ENCODE data around the gene DES. TPM values are rescaled to one million over a fixed set of nuclear protein-coding genes. Genes with fewer than 3 reads are reported as not detected.

Gene DES
- 1 to 10 TPM in 2 of 5 donors, under 1 TPM in 1, not detected in 2; 0.98 to 1.3 (median 1.3) TPM for total RNA-seq
- total RNA-seq (2013): 4.3 TPM
- total RNA-seq: 0 to 0.40 (median 0) reads per million in 29 experiments

GRCh38 chr2:219418155-219419011 is at the start of gene DES:
Gene DES (plus strand): TSS chr2:219418377. CDS start chr2:219418463, 86 bp downstream.
- peak within 1 kb of the TSS in 2 of 3 donors; percentile 17 to 21 for H3K4me3 Mint-ChIP-seq
- Histone ChIP-seq H3K27ac (ENCODE audit: low read length) (no peak within 1 kb of the TSS), H3K4me1 (ENCODE audit: control insufficient read depth in 1 of 2, extremely low read depth in 1 of 2, insufficient read depth in 2 of 2, low read length in 2 of 2) (peaks cover 2 to 5% of the 10 kb centered on the region in 2 experiments), H3K4me3 (ENCODE audit: control insufficient read depth in 1 of 2, extremely low read depth in 1 of 2, low read length in 1 of 2) (no peak within 1 kb of the TSS), H3K9me3 (no peaks in the 10 kb centered on the region), H3K27me3 (replicated peaks in 1 of 2; ENCODE audit: control insufficient read depth in 2 of 2, extremely low read depth in 1 of 2, insufficient read depth in 2 of 2, low read length in 1 of 2) (peaks cover 11 to 56% of the 10 kb centered on the region in 2 experiments), H3K36me3 (ENCODE audit: control insufficient read depth in 2 of 2, extremely low read depth in 1 of 2, insufficient read depth in 1 of 2, low read length in 1 of 2) (no peaks in the 10 kb centered on the region)
- H3K27ac Mint-ChIP-seq: no peak within 1 kb of the TSS
- H3K36me3 Mint-ChIP-seq: no peaks in the 10 kb centered on the region
- ATAC-seq (replicated peaks in 1 of 4) (peak in 1 of 4 experiments; percentile 12), DNase-seq (no peak)
- CTCF ChIA-PET: interaction anchor here in 1 of 2 donors (0.6 to 1.2 kb wide), 2 partner anchors 13 to 451 kb away, joined by 3 to 5 read pairs; no protein-coding TSS in a partner anchor
- WGBS (ENCODE audit: insufficient coverage): 20% methylated on average over 98 of the region's 98 CpGs
- peaks cover 0 to 5% (median 4%) of the 10 kb centered on the region in 3 donors for H3K4me1 Mint-ChIP-seq
- POLR2A ChIA-PET: no interaction called here
- H3K27me3 Mint-ChIP-seq: peaks cover 36 to 45% of the 10 kb centered on the region in 2 donors
- H3K9me3 Mint-ChIP-seq: no peaks in the 10 kb centered on the region

GRCh38 chr2:219368690-219369191 is 49.4 kb upstream of the DES start:
- H3K27me3 Mint-ChIP-seq: no peaks in the 10 kb centered on the region
- CTCF ChIA-PET: no interaction called here

GRCh38 chr2:219369447-219369861 is 48.7 kb upstream of the DES start:
- H3K27me3 Mint-ChIP-seq: no peaks in the 10 kb centered on the region
- H3K4me1 ChIP-seq (ENCODE audit: control insufficient read depth in 1 of 2, extremely low read depth in 1 of 2, insufficient read depth in 2 of 2, low read length in 2 of 2): no peaks in the 10 kb centered on the region
- H3K4me3 ChIP-seq (ENCODE audit: control insufficient read depth in 1 of 2, extremely low read depth in 1 of 2, low read length in 1 of 2): no peak overlapping the region
- no peak for DNase-seq
- POLR2A ChIA-PET: no interaction called here
- no peaks in the 10 kb centered on the region for H3K9me3 Mint-ChIP-seq
- CTCF ChIA-PET: interaction anchor here in 1 of 2 donors (1.0 kb wide), 1 partner anchor 174 kb away, joined by 4 read pairs; no protein-coding TSS in a partner anchor
- H3K27me3 ChIP-seq (replicated peaks in 1 of 2; ENCODE audit: control insufficient read depth in 2 of 2, extremely low read depth in 1 of 2, insufficient read depth in 2 of 2, low read length in 1 of 2): no peaks in the 10 kb centered on the region
- H3K27ac Mint-ChIP-seq: peak overlapping the region in 1 of 2 donors; percentile 47
- H3K9me3 ChIP-seq: no peaks in the 10 kb centered on the region
- no peak for ATAC-seq (replicated peaks in 1 of 4)
- peaks cover 0 to 3% (median 0%) of the 10 kb centered on the region in 3 donors for H3K4me1 Mint-ChIP-seq
- H3K4me3 Mint-ChIP-seq: no peak overlapping the region
- H3K36me3 Mint-ChIP-seq: peaks cover 30% of the 10 kb centered on the region
- WGBS (ENCODE audit: insufficient coverage): no CpG with 5 or more reads among the region's 2 CpGs
- H3K36me3 ChIP-seq (ENCODE audit: control insufficient read depth in 2 of 2, extremely low read depth in 1 of 2, insufficient read depth in 1 of 2, low read length in 1 of 2): peaks cover 0 to 13% of the 10 kb centered on the region in 2 donors
- H3K27ac ChIP-seq (ENCODE audit: low read length): no peak overlapping the region

More at GRCh38 chr2:219368690-219369191, 49.4 kb upstream of the DES start:
- POLR2A ChIA-PET: no interaction called here
- no peaks in the 10 kb centered on the region for H3K4me1 ChIP-seq (ENCODE audit: control insufficient read depth in 1 of 2, extremely low read depth in 1 of 2, insufficient read depth in 2 of 2, low read length in 2 of 2)
- WGBS (ENCODE audit: insufficient coverage): no CpG with 5 or more reads among the region's 3 CpGs
- DNase-seq (no peak), ATAC-seq (replicated peaks in 1 of 4) (no peak)
- H3K9me3 ChIP-seq: no peaks in the 10 kb centered on the region
- H3K27ac ChIP-seq (ENCODE audit: low read length): no peak overlapping the region
- H3K4me3 ChIP-seq (ENCODE audit: control insufficient read depth in 1 of 2, extremely low read depth in 1 of 2, low read length in 1 of 2): no peak overlapping the region
- Mint-ChIP-seq H3K27ac (no peak overlapping the region), H3K4me3 (no peak overlapping the region), H3K36me3 (peaks cover 23% of the 10 kb centered on the region), H3K4me1 (peaks cover 0 to 3% (median 0%) of the 10 kb centered on the region in 3 donors), H3K9me3 (no peaks in the 10 kb centered on the region)
- H3K36me3 ChIP-seq (ENCODE audit: control insufficient read depth in 2 of 2, extremely low read depth in 1 of 2, insufficient read depth in 1 of 2, low read length in 1 of 2): peaks cover 0 to 6% of the 10 kb centered on the region in 2 donors
- H3K27me3 ChIP-seq (replicated peaks in 1 of 2; ENCODE audit: control insufficient read depth in 2 of 2, extremely low read depth in 1 of 2, insufficient read depth in 2 of 2, low read length in 1 of 2): no peaks in the 10 kb centered on the region

- no peaks in the 10 kb centered on the region for H3K9me3 ChIP-seq
- H3K9me3 Mint-ChIP-seq: no peaks in the 10 kb centered on the region
- no peaks in the 10 kb centered on the region for H3K4me1 ChIP-seq (ENCODE audit: control insufficient read depth in 1 of 2, extremely low read depth in 1 of 2, insufficient read depth in 2 of 2, low read length in 2 of 2)
- H3K27ac ChIP-seq (ENCODE audit: low read length): no peak overlapping the region
- POLR2A ChIA-PET: interaction anchor here (0.6 kb wide), 2 partner anchors 91 to 805 kb away, joined by 3 read pairs; no protein-coding TSS in a partner anchor
- H3K27me3 Mint-ChIP-seq: no peaks in the 10 kb centered on the region
- H3K4me1 Mint-ChIP-seq: peaks cover 0 to under 1% (median 0%) of the 10 kb centered on the region in 3 donors
- peaks cover 52% of the 10 kb centered on the region for H3K36me3 Mint-ChIP-seq
- no peak overlapping the region for H3K4me3 ChIP-seq (ENCODE audit: control insufficient read depth in 1 of 2, extremely low read depth in 1 of 2, low read length in 1 of 2)
- H3K27ac Mint-ChIP-seq: peak overlapping the region in 1 of 2 donors; percentile 2
- H3K27me3 ChIP-seq (replicated peaks in 1 of 2; ENCODE audit: control insufficient read depth in 2 of 2, extremely low read depth in 1 of 2, insufficient read depth in 2 of 2, low read length in 1 of 2): no peaks in the 10 kb centered on the region
- DNase-seq (no peak), ATAC-seq (replicated peaks in 1 of 4) (no peak)
- H3K36me3 ChIP-seq (ENCODE audit: control insufficient read depth in 2 of 2, extremely low read depth in 1 of 2, insufficient read depth in 1 of 2, low read length in 1 of 2): peaks cover 0 to 62% of the 10 kb centered on the region in 2 donors
- CTCF ChIA-PET: no interaction called here
- H3K4me3 Mint-ChIP-seq: no peak overlapping the region
- WGBS (ENCODE audit: insufficient coverage): 91% methylated on average over 9 of the region's 13 CpGs
Measured at GRCh38 chr2:219378163-219378851, 39.9 kb upstream of the DES start.

GRCh38 chr2:219380926-219381325 is 37.3 kb upstream of the DES start:
- Mint-ChIP-seq H3K36me3 (peaks cover 53% of the 10 kb centered on the region), H3K9me3 (no peaks in the 10 kb centered on the region), H3K4me1 (peaks cover 0 to 14% (median 8%) of the 10 kb centered on the region in 3 donors), H3K27ac (no peak overlapping the region), H3K4me3 (no peak overlapping the region), H3K27me3 (no peaks in the 10 kb centered on the region)
- H3K27me3 ChIP-seq (replicated peaks in 1 of 2; ENCODE audit: control insufficient read depth in 2 of 2, extremely low read depth in 1 of 2, insufficient read depth in 2 of 2, low read length in 1 of 2): no peaks in the 10 kb centered on the region
- H3K27ac ChIP-seq (ENCODE audit: low read length): no peak overlapping the region
- H3K36me3 ChIP-seq (ENCODE audit: control insufficient read depth in 2 of 2, extremely low read depth in 1 of 2, insufficient read depth in 1 of 2, low read length in 1 of 2): peaks cover 6 to 68% of the 10 kb centered on the region in 2 donors
- no peak for DNase-seq
- peak in 1 of 4 experiments; percentile 12 for ATAC-seq (replicated peaks in 1 of 4)
- peaks cover 0 to under 1% of the 10 kb centered on the region in 2 experiments for H3K4me1 ChIP-seq (ENCODE audit: control insufficient read depth in 1 of 2, extremely low read depth in 1 of 2, insufficient read depth in 2 of 2, low read length in 2 of 2)
- H3K9me3 ChIP-seq: no peaks in the 10 kb centered on the region
- ChIA-PET CTCF (no interaction called here), POLR2A (no interaction called here)
- H3K4me3 ChIP-seq (ENCODE audit: control insufficient read depth in 1 of 2, extremely low read depth in 1 of 2, low read length in 1 of 2): no peak overlapping the region

GRCh38 chr2:219381448-219381847 is 36.7 kb upstream of the DES start:
- WGBS (ENCODE audit: insufficient coverage): 97% methylated on average over 7 of the region's 9 CpGs
- Histone ChIP-seq H3K9me3 (no peaks in the 10 kb centered on the region), H3K27ac (ENCODE audit: low read length) (no peak overlapping the region), H3K4me3 (ENCODE audit: control insufficient read depth in 1 of 2, extremely low read depth in 1 of 2, low read length in 1 of 2) (no peak overlapping the region), H3K36me3 (ENCODE audit: control insufficient read depth in 2 of 2, extremely low read depth in 1 of 2, insufficient read depth in 1 of 2, low read length in 1 of 2) (peaks cover 10 to 70% of the 10 kb centered on the region in 2 donors), H3K4me1 (ENCODE audit: control insufficient read depth in 1 of 2, extremely low read depth in 1 of 2, insufficient read depth in 2 of 2, low read length in 2 of 2) (peaks cover 0 to 6% of the 10 kb centered on the region in 2 experiments), H3K27me3 (replicated peaks in 1 of 2; ENCODE audit: control insufficient read depth in 2 of 2, extremely low read depth in 1 of 2, insufficient read depth in 2 of 2, low read length in 1 of 2) (no peaks in the 10 kb centered on the region)
- H3K36me3 Mint-ChIP-seq: peaks cover 52% of the 10 kb centered on the region
- CTCF ChIA-PET: no interaction called here
- no peak for DNase-seq
- peaks cover 0 to 19% (median 12%) of the 10 kb centered on the region in 3 donors for H3K4me1 Mint-ChIP-seq
- H3K9me3 Mint-ChIP-seq: no peaks in the 10 kb centered on the region
- no peak for ATAC-seq (replicated peaks in 1 of 4)
- H3K27ac Mint-ChIP-seq: no peak overlapping the region
- POLR2A ChIA-PET: no interaction called here
- H3K4me3 Mint-ChIP-seq: no peak overlapping the region
- H3K27me3 Mint-ChIP-seq: no peaks in the 10 kb centered on the region

Measured in T-cell (primary cell).